LNCaP clone FGC (cell line): ENCODE measurements around the gene HRH3.

ENCODE experiments used
- DNase-seq: peaks from one replicate; pipeline ENCODE4 v3.0.0-alpha.2; 2011; ENCODE audit warnings: low read depth
- H3K4me3 ChIP-seq: 2 replicates; pipeline ENCODE4 v1.5.1; 2011; ENCODE audit warnings: mild to moderate bottlenecking, low read depth, low read length, control low read depth
- CTCF ChIP-seq: IDR thresholded peaks from 2 replicates; pipeline ENCODE4 v1.5.1; 2012; ENCODE audit warnings: mild to moderate bottlenecking; ENCODE audit not compliant: control insufficient read depth, insufficient read depth; ENCODE audit errors: extremely low read depth

The HRH3 gene

GRCh38 chr20:62243906-62244515, 23.9 kb upstream of the HRH3 start:
- no peak overlapping the region for H3K4me3 ChIP-seq
- no peak for TF ChIP-seq CTCF
- DNase-seq, result no peak

GRCh38 chr20:62243106-62243505, 23.0 kb upstream of the HRH3 start:
- no peak for DNase-seq
- no peak for TF ChIP-seq CTCF
- no peak overlapping the region for H3K4me3 ChIP-seq

GRCh38 chr20:62242176-62242575, 22.1 kb upstream of the HRH3 start:
- TF ChIP-seq CTCF, result no peak
- no peak for DNase-seq
- H3K4me3 ChIP-seq, result no peak overlapping the region

GRCh38 chr20:62241506-62241905, 21.4 kb upstream of the HRH3 start:
- TF ChIP-seq CTCF, result no peak
- no peak overlapping the region for H3K4me3 ChIP-seq
- no peak for DNase-seq

GRCh38 chr20:62240020-62240685, 20.1 kb upstream of the HRH3 start:
- no peak for DNase-seq
- peak overlapping the region; percentile 75 for H3K4me3 ChIP-seq
- TF ChIP-seq CTCF, result no peak

GRCh38 chr20:62239278-62239879, 19.3 kb upstream of the HRH3 start:
- H3K4me3 ChIP-seq, result peak overlapping the region; percentile 75
- DNase-seq, result no peak
- TF ChIP-seq CTCF, result no peak
